GM12891 (cell line): ENCODE data around the gene CELA3B.
A peak's percentile ranks its signal among the peaks of the same experiment; 100 is the strongest.
"Not testable (repeated sequence)": the region's sequence is repeated elsewhere in the genome, so short reads cannot be mapped to it uniquely, and the experiment has no call there.

Experiments used
- DNase-seq: peaks from one replicate; pipeline ENCODE4 v3.0.0; 2011; ENCODE audit warnings: low spot score; ENCODE audit not compliant: insufficient read length
- FAIRE-seq: peaks from 2 replicates; lab custom pipeline; 2011; peaks lifted over from hg19 to GRCh38; lab: Jason Lieb, UNC
- PAX5 ChIP-seq: IDR thresholded peaks from 2 replicates; pipeline ENCODE4 v1.6.1; 2011; ENCODE audit warnings: low read length, moderate library complexity, mild to moderate bottlenecking; ENCODE audit not compliant: insufficient read depth, severe bottlenecking
- POLR2A ChIP-seq: IDR thresholded peaks from 2 replicates; pipeline ENCODE4 v1.6.1; 2011; ENCODE audit warnings: low read depth, low read length, control low read depth
- POLR2AphosphoS5 ChIP-seq: IDR thresholded peaks from 2 replicates; pipeline ENCODE4 v1.6.1; 2011; ENCODE audit warnings: low read depth, low read length, control low read depth
- POU2F2 ChIP-seq: IDR thresholded peaks from 2 replicates; pipeline ENCODE4 v1.6.1; 2011; ENCODE audit warnings: low read depth, mild to moderate bottlenecking, control low read depth, low read length, moderate library complexity
- SPI1 ChIP-seq: IDR thresholded peaks from 2 replicates; pipeline ENCODE4 v1.6.1; 2011; ENCODE audit warnings: low read depth, low read length, control low read depth
- TAF1 ChIP-seq: IDR thresholded peaks from 2 replicates; pipeline ENCODE4 v1.6.1; 2011; ENCODE audit warnings: low read depth, low read length, control low read depth

Gene CELA3B

DNA sequence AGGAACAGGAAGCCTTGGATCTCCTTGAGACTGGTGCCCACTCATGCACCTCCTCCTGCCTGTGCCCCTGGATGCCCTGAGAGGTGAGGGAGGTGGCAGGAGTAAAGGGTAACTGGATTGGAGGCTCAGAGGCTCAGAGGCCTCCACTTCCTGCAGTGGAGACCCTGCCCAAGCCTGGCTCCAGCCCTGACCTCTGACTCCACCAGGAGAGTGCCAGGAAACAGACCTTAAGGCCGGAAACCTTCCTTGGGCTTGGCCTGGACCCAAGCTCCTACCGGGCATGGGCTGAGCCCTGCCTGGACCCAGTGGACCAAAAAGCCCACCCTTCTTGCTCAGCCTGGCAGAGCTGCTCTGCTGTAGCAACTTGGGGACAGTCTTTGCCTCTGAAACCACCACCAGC lies 15.0 kb upstream of the CELA3B start:
- no peak for FAIRE-seq
- TF ChIP-seq TAF1 = no peak
- DNase-seq = no peak

DNA sequence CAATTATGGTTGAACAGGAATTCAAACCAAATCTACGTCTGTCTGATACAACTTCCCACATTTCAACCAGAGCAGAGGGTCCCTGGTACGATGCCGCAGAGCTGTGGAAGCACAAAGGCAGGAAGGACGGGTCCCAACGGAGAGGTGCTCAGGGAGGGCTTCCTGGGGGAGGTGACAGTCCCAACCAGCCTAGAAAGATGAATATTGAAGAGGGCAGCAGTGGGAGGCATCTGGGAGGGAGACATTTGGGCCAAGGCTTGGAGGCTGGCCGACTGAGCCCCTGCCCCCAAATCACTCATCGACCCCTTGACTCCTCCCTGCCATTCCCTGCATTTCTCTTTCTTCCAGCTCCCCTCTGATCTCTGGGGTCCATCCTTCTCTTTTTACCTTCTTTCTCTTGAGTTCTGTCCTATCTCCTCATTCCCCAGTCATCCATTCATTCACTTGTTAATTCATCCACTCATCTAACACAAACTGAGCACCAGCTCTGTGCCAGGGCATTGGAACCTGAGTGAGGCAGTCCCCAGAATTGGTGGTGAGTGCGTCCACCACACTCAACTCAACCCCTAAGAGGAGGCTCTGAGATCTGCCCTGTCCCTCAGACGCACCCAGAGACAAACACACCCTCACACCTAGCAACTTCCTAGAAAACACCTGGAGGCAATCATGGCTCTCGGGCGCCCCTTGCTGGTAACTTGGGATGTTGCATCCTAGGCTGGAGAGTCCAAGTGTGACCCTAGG lies 13.2 kb upstream of the CELA3B start:
- TF ChIP-seq PAX5 (no peak), TAF1 (no peak)
- peak; percentile 63 for DNase-seq
- peak; percentile 90 for FAIRE-seq

DNA sequence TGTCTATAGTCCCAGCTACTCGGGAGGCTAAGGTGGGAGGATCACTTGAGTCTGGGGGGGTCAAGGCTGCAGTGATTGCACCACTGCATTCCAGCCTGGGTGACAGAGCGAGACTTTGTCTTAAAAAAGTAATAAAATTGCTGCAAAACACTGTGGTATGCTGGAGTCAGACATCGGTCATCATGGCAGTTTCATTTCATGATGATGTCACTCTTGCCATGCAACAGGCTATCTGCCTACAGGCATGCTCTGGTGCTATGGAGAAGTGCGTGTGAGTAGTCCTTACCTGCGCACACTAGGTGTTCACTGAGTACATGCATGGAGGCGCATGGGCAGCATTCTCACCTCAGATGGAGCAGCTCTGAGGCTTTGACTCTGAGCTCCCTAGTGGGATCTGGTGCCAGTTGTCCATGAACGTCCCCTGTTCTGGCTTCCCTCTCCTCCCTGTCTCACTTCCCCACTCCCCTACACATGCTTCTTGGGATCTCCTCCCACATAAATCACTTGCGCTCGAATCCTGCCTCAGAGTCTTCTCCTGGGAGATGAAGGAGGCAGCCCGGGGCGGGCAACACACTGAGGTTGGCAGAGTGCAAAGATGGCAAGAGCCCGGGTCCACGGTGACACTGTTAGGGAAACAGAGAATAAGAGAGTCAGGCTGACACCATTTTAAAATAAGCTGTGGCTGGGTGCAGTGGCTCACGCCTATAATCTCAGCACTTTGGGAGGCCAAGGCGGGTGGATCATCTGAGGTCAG lies 10.4 kb upstream of the CELA3B start:
- DNase-seq (no peak), FAIRE-seq (no peak)
- TF ChIP-seq TAF1 (no peak), POLR2A (no peak), POLR2AphosphoS5 (no peak), POU2F2 (no peak), PAX5 (no peak), SPI1 (no peak)

- FAIRE-seq, DNase-seq: not testable (repeated sequence)
These were observed 9.6 kb upstream of the CELA3B start for GRCh38 chr1:21967216-21967615.

GRCh38 chr1:21969066-21969465 lies 7.8 kb upstream of the CELA3B start:
- not testable (repeated sequence) for FAIRE-seq, DNase-seq

DNA sequence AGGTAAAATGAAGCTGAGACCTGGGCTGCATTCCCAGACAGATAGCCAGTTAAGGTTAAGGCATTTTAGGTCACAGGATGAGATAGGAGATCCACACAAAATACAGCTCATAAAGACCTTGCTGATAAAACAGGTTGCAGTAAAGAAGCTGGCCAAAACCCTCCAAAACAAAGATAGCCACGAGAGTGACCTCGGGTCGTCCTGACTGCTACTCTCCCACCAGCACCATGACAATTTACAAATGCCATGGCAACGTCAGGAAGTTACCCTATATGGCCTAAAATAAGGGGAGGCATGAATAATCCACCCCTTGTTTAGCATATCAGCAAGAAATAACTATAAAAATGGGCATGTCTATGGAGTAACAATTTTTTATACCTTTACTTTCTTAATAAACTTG lies 6.3 kb upstream of the CELA3B start:
- not testable (repeated sequence) for DNase-seq, FAIRE-seq

- not testable (repeated sequence) for DNase-seq, FAIRE-seq
These were observed 3.8 kb upstream of the CELA3B start for GRCh38 chr1:21972973-21973441.

DNA sequence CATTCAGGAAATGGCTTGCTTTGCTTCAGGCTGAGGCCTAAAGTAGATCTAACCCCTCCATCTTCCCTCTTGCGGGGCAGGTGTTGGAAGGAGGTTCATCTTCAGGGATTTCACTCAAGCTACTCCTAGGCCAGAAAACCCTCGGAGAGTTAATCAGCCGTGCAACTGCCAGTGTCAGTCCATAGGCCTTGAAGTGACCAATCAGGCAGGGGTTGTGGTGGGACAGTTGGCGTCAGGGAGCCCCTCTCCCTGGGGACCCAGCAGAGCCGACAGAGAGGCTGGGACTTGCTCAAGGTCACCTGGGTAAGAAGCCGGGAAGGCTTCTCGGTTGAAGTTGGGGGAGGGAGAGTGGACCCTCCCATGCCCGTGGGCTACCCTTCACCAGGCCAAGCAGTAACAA lies 2.9 kb upstream of the CELA3B start:
- DNase-seq, FAIRE-seq: not testable (repeated sequence)

- FAIRE-seq = not testable (repeated sequence)
These were observed 2.1 kb upstream of the CELA3B start for GRCh38 chr1:21974699-21975098.

GRCh38 chr1:21975296-21975695 lies 1.5 kb upstream of the CELA3B start:
- not testable (repeated sequence) for FAIRE-seq, DNase-seq

More at GRCh38 chr1:21974699-21975098, 2.1 kb upstream of the CELA3B start:
- not testable (repeated sequence) for DNase-seq

DNA sequence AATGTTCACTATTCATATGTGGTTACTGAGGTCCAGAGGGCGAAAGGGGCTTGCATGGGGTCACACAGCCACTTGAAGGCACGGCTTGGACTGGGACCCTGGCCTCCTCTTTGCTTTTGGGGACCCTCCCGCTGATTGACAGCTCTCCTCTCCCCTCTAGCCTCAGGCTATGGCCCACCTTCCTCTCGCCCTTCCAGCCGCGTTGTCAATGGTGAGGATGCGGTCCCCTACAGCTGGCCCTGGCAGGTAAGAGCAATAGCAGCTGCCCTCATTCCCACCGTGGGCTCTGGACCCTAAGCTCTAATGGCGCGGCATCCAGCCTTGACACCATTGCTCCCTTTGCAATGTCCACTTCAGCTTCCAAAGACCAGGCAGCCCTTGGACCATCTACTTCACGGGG lies 1.4 kb downstream of the CELA3B start:
- not testable (repeated sequence) for DNase-seq, FAIRE-seq

DNA sequence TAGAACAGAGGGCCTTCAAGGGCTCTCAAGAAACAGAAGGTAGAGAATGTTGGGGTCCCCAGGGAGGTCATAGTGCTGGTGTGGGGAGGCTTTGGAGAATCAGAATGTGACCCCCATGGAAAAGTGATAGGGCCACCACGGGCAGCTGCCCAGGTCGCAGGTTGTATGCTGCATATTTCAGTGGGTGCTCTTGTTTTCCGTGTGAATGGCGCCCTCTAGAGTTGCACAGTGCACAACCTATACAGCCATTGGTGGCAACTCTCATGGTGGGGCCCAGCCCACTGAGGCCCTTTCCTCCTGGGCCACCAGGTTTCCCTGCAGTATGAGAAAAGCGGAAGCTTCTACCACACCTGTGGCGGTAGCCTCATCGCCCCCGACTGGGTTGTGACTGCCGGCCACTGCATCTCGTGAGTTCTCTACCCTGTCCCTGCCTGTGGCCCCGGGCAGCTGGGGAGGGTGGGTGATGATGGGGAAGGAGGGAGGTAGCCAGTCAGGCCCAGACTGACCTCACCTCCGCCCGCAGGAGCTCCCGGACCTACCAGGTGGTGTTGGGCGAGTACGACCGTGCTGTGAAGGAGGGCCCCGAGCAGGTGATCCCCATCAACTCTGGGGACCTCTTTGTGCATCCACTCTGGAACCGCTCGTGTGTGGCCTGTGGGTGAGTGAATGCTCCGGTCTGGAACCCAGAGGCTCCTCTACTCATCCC lies 3.8 kb downstream of the CELA3B start:
- FAIRE-seq, DNase-seq: not testable (repeated sequence)

GRCh38 chr1:21981253-21981652 lies 4.4 kb downstream of the CELA3B start:
- not testable (repeated sequence) for DNase-seq, FAIRE-seq

- FAIRE-seq, DNase-seq: not testable (repeated sequence)
These were observed 5.3 kb downstream of the CELA3B start for GRCh38 chr1:21982122-21982521.

- DNase-seq, FAIRE-seq: not testable (repeated sequence)
These were observed 6.7 kb downstream of the CELA3B start for GRCh38 chr1:21983539-21983938.

DNA sequence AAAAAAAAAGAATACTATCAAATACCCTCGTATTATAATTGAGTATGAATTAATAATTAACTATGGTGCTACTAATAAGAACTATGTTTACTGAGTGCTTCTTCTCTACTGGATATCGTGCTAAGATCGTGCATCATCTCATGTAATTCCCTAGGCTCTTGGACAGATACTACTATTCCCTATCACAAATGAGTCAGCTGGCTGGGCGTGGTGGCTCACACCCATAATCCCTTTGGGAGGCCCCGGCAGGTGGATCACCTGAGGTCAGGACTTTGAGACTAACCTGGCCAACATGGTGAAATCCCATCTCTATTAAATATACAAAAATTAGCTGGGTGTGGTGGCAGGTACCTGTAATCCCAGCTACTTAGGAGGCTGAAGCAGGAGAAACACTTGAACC lies 9.1 kb downstream of the CELA3B start:
- FAIRE-seq, DNase-seq: not testable (repeated sequence)

DNA sequence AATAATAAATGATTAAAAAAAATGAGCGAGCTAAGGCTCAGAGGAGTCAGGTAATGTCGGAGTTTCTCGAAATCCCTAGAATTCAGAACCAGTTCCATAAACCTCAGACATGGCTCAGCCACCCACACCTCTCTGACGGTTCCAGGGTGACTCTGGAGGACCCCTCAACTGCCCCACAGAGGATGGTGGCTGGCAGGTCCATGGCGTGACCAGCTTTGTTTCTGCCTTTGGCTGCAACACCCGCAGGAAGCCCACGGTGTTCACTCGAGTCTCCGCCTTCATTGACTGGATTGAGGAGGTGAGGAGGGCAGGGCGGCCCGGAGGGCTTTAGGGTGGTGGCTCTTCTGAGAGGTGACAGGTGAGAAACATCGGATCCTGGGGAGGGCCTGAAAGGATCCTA lies 9.6 kb downstream of the CELA3B start:
- not testable (repeated sequence) for FAIRE-seq, DNase-seq
